Endothelial cell of umbilical vein (primary cell): Measurements from ENCODE around the gene PACS1. TPM values are rescaled to one million over a fixed set of nuclear protein-coding genes. Genes with fewer than 3 reads are reported as not detected.

ENCODE experiments used
- BruUV-seq: library from RNA; stranded (reverse); fragments of 400-500 nt; replicated peaks from 2 replicates; lab custom pipeline; 2021; lab: Mats Ljungman, UMichigan
- CTCF ChIA-PET: fragments of 300-600, 350-600 bp; sonication (Branson Sonifier 250); formaldehyde crosslinking; loops from one replicate; lab custom pipeline; 2021; ENCODE audit warnings: antibody characterized with exemption, inconsistent platforms; lab: Charles Lee
- POLR2A ChIA-PET: fragments of 300-600, 350-600 bp; sonication (Branson Sonifier 250); formaldehyde crosslinking; loops from one replicate; lab custom pipeline; 2021; ENCODE audit warnings: antibody characterized with exemption, inconsistent platforms; lab: Charles Lee
- DNase-seq: peaks from one replicate; pipeline ENCODE4 v3.0.0-alpha.2; 2011; ENCODE audit warnings: low read depth, low spot score
- FAIRE-seq: peaks from 2 replicates; lab custom pipeline; 2011; peaks lifted over from hg19 to GRCh38; lab: Jason Lieb, UNC
- H2AFZ ChIP-seq: 2 replicates; pipeline ENCODE4 v1.6.0; 2012; ENCODE audit warnings: low read depth, low read length, control low read depth, inconsistent platforms
- H3K27ac ChIP-seq: 2 replicates; pipeline ENCODE4 v1.5.1; 2011; ENCODE audit warnings: low read depth, mild to moderate bottlenecking, control low read depth, low read length, moderate library complexity; ENCODE audit not compliant: insufficient read depth
- H3K27me3 ChIP-seq, 2 experiments: 2 replicates each; pipeline versions ENCODE4 v1.6.0 to v1.6.1; 2011; ENCODE audit warnings: low read length in 2 of 2, mixed read lengths in 1 of 2; ENCODE audit not compliant: control insufficient read depth in 2 of 2, insufficient read depth in 2 of 2
- H3K36me3 ChIP-seq, 2 experiments: 2 replicates in 1 of 2; 3 replicates in 1 of 2; pipeline ENCODE4 v1.5.1; 2011; ENCODE audit warnings: low read length in 2 of 2, mild to moderate bottlenecking in 1 of 2, moderate library complexity in 1 of 2; ENCODE audit not compliant: control insufficient read depth in 2 of 2, insufficient read depth in 2 of 2; ENCODE audit errors: extremely low read depth in 1 of 2
- H3K4me1 ChIP-seq: 3 replicates; pipeline ENCODE4 v1.5.1; 2011; ENCODE audit warnings: mild to moderate bottlenecking, low read length; ENCODE audit not compliant: control insufficient read depth, insufficient read depth; ENCODE audit errors: extremely low read depth
- H3K4me2 ChIP-seq: 2 replicates; pipeline ENCODE4 v1.6.1; 2011; ENCODE audit warnings: low read length, control low read depth, mixed read lengths; ENCODE audit not compliant: insufficient read depth
- H3K4me3 ChIP-seq, 3 experiments: fragments of 200-600 bp in 1 of 3; sonication (generic), shearing (Covaris generic) in 1 of 3; replicated peaks in 1 of 3; 2 replicates each; pipeline ENCODE4 v1.5.1; 2011 to 2016; ENCODE audit warnings: control low read depth in 3 of 3, low read length in 3 of 3, mild to moderate bottlenecking in 2 of 3, inconsistent platforms in 1 of 3, low read depth in 1 of 3, moderate library complexity in 1 of 3; ENCODE audit not compliant: insufficient read depth in 1 of 3
- H3K79me2 ChIP-seq: 2 replicates; pipeline ENCODE4 v1.6.0; 2012; ENCODE audit warnings: low read length, inconsistent platforms; ENCODE audit not compliant: control insufficient read depth, insufficient read depth
- H3K9ac ChIP-seq: replicated peaks from 2 replicates; pipeline ENCODE3; 2011; ENCODE audit warnings: low read length, control low read depth; ENCODE audit not compliant: insufficient read depth; ENCODE audit errors: extremely low read depth
- H3K9me1 ChIP-seq: replicated peaks from 3 replicates; pipeline ENCODE4 v1.6.0; 2011; ENCODE audit warnings: mild to moderate bottlenecking, low read length; ENCODE audit not compliant: control insufficient read depth, insufficient read depth; ENCODE audit errors: extremely low read depth
- H3K9me3 ChIP-seq: replicated peaks from 2 replicates; pipeline ENCODE4 v1.5.1; 2012; ENCODE audit warnings: low read length, inconsistent platforms; ENCODE audit not compliant: control insufficient read depth, insufficient read depth
- H4K20me1 ChIP-seq: replicated peaks from 2 replicates; pipeline ENCODE3; 2011; ENCODE audit warnings: mild to moderate bottlenecking, low read length; ENCODE audit not compliant: control insufficient read depth, insufficient read depth; ENCODE audit errors: extremely low read depth
- EZH2 ChIP-seq: IDR thresholded peaks from 2 replicates; pipeline ENCODE4 v1.6.1; 2012; ENCODE audit warnings: borderline replicate concordance, low read depth, mild to moderate bottlenecking, moderate library complexity, low read length, inconsistent platforms; ENCODE audit not compliant: severe bottlenecking
- FOS ChIP-seq: IDR thresholded peaks from 2 replicates; pipeline ENCODE4 v1.6.1; 2011; ENCODE audit warnings: mild to moderate bottlenecking, low read length, moderate library complexity, borderline replicate concordance; ENCODE audit not compliant: insufficient read depth
- GATA2 ChIP-seq: IDR thresholded peaks from 2 replicates; pipeline ENCODE4 v1.7.0; 2011; ENCODE audit warnings: low read depth, mild to moderate bottlenecking, moderate library complexity, mixed read lengths, low read length; ENCODE audit not compliant: insufficient read length, insufficient read depth
- JUN ChIP-seq: IDR thresholded peaks from 2 replicates; pipeline ENCODE4 v1.6.1; 2011; ENCODE audit warnings: borderline replicate concordance, low read depth; ENCODE audit not compliant: insufficient read length, insufficient read depth
- MYC ChIP-seq: IDR thresholded peaks from one replicate; pipeline ENCODE4 v1.6.1; 2011; ENCODE audit warnings: mild to moderate bottlenecking, low read depth, low read length
- POLR2A ChIP-seq: IDR thresholded peaks from 2 replicates; pipeline ENCODE4 v1.6.1; 2012; ENCODE audit warnings: low read depth, mild to moderate bottlenecking, control low read depth, low read length
- POLR2AphosphoS5 ChIP-seq: IDR thresholded peaks from 2 replicates; pipeline ENCODE4 v1.6.1; 2012; ENCODE audit warnings: low read depth, mild to moderate bottlenecking, control low read depth, low read length, moderate library complexity; ENCODE audit not compliant: insufficient read depth
- dilution Hi-C: fragments of 300-500 bp; cut with MboI; formaldehyde crosslinking; loops from one replicate; pipeline ENCODE4 v1.15.0; 2019; ENCODE audit warnings: low sequenced_read_pairs; ENCODE audit not compliant: extremely low pct_ligation_motif_present
- intact Hi-C: fragments of 100-400 bp; cut with micrococcal nuclease; formaldehyde crosslinking; loops from one replicate; pipeline ENCODE4 v1.10.0; 2022
- polyA plus RNA-seq, 4 experiments: library from polyadenylated mRNA; depleted of rRNA in 3 of 4; stranded (reverse) in 3 of 4; unstranded in 1 of 4; fragments of >200 nt; gene quantifications; 2 replicates each; pipeline versions ENCODE4 v1.2.1 to v1.2.3, GENCODE V29; 2011 to 2012; ENCODE audit warnings: missing spikeins in 1 of 4
- total RNA-seq: library from RNA; stranded (reverse); gene quantifications from 2 replicates; pipeline ENCODE4 v1.2.3, GENCODE V29; 2021
- TF ChIP-seq, protein P1 (sequence below), 2 donors: IDR thresholded peaks; 1 replicate in 1 of 2; 2 replicates in 1 of 2; pipeline ENCODE4 v1.5.1; 2011; ENCODE audit warnings: low read length in 2 of 2, mild to moderate bottlenecking in 2 of 2, moderate library complexity in 2 of 2, control low read depth in 1 of 2, inconsistent platforms in 1 of 2, low read depth in 1 of 2; ENCODE audit not compliant: insufficient read depth in 1 of 2; ENCODE audit errors: extremely low read depth in 1 of 2
- TF ChIP-seq, protein P2 (sequence below): IDR thresholded peaks from 2 replicates; pipeline ENCODE4 v1.6.1; 2011; ENCODE audit not compliant: insufficient read depth, insufficient read length

Gene PACS1
- total and polyA plus RNA-seq, 2 donors (not counting 3 experiments of a cell fraction or from before 2014, with no cell fraction given) = 26.4 to 64.4 TPM

GRCh38 chr11:66104057-66104638 lies 34.1 kb downstream of the PACS1 start:
- H3K36me3 ChIP-seq = no peaks in the 10 kb centered on the region
- intact Hi-C loops (no loop called here), dilution Hi-C loops (no loop called here)
- H3K9ac ChIP-seq = no peak overlapping the region
- H3K79me2 ChIP-seq = peaks cover 7% of the 10 kb centered on the region
- no TSS peak for BruUV-seq
- H3K4me3 ChIP-seq = no peak overlapping the region
- H2AFZ ChIP-seq = no peak overlapping the region
- DNase-seq (no peak), FAIRE-seq (no peak)
- ChIA-PET CTCF (interaction anchor here (2.0 kb wide), 1 partner anchor 11 kb away, joined by 6 read pairs; no protein-coding TSS in a partner anchor), POLR2A (no interaction called here)
- H3K27ac ChIP-seq = no peak overlapping the region
- H3K9me1 ChIP-seq = no peaks in the 10 kb centered on the region
- H4K20me1 ChIP-seq = no peaks in the 10 kb centered on the region
- peaks cover 2% of the 10 kb centered on the region for H3K4me1 ChIP-seq
- no peaks in the 10 kb centered on the region for H3K9me3 ChIP-seq
- no peaks in the 10 kb centered on the region for H3K27me3 ChIP-seq
- TF ChIP-seq POLR2AphosphoS5 = no peak
- no peak for TF ChIP-seq GATA2
- TF ChIP-seq, protein P1, sequence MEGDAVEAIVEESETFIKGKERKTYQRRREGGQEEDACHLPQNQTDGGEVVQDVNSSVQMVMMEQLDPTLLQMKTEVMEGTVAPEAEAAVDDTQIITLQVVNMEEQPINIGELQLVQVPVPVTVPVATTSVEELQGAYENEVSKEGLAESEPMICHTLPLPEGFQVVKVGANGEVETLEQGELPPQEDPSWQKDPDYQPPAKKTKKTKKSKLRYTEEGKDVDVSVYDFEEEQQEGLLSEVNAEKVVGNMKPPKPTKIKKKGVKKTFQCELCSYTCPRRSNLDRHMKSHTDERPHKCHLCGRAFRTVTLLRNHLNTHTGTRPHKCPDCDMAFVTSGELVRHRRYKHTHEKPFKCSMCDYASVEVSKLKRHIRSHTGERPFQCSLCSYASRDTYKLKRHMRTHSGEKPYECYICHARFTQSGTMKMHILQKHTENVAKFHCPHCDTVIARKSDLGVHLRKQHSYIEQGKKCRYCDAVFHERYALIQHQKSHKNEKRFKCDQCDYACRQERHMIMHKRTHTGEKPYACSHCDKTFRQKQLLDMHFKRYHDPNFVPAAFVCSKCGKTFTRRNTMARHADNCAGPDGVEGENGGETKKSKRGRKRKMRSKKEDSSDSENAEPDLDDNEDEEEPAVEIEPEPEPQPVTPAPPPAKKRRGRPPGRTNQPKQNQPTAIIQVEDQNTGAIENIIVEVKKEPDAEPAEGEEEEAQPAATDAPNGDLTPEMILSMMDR (IDR thresholded peaks at IDR 0.05; ENCODE audit: extremely low read depth in 1 of 2, insufficient read depth in 1 of 2, low read depth in 1 of 2, low read length in 2 of 2) = no peak
- TF ChIP-seq, protein P2, sequence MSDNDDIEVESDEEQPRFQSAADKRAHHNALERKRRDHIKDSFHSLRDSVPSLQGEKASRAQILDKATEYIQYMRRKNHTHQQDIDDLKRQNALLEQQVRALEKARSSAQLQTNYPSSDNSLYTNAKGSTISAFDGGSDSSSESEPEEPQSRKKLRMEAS = no peak
- TF ChIP-seq JUN = no peak
- no peak for TF ChIP-seq EZH2
- TF ChIP-seq FOS = no peak
- no peak for TF ChIP-seq POLR2A
- no peak for TF ChIP-seq MYC
- H3K4me2 ChIP-seq = no peak overlapping the region
